Measurements from ENCODE around the gene CRYBA1.

CRYBA1 gene

DNA sequence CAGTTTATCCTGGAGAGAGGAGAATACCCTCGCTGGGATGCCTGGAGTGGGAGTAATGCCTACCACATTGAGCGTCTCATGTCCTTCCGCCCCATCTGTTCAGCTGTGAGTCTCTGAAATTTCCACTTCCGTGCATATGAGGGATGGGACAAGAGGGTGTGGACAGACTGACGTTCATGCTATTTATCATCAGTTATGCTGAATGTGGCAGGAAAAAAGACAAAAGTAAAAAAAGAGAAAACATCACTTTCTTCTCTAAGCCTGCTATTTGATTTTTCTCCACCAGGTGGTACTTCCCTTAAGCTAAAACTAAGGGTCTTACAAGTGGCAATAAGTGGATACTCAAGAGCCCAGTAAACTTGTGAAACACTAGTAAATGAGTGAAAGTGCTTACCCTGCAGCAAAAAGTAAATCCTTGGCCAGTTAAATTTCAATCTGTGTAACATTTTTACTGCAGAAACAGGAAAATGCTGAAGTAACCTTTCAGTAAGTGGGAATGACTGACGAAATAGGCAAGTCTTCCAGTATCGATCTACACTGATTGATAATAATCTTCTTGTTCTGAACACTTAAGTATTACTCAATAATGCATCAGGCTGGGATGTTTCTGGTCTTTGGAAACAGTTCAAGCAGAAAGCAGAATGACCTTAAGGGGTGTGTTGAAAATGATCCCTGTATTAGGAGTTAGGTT is 5.6 kb downstream of the CRYBA1 start:
- Histone ChIP-seq H4K91ac (ENCODE audit: low read depth, low read length) (peak overlapping the region; percentile 28), H3K27me3 (ENCODE audit: insufficient read depth, low read length) (no peaks in the 10 kb centered on the region), H3K4ac (ENCODE audit: low read depth, low read length) (no peak overlapping the region), H3K14ac (ENCODE audit: low read length) (peak overlapping the region; percentile 42), H3K27ac (ENCODE audit: low read depth, low read length) (peak overlapping the region; percentile 6), H3K9me3 (ENCODE audit: insufficient read depth, low read depth, low read length) (peaks cover 1% of the 10 kb centered on the region), H3K23ac (ENCODE audit: low read length) (no peak overlapping the region), H3K18ac (ENCODE audit: low read length) (no peak overlapping the region), H3K4me1 (ENCODE audit: control insufficient read depth in 1 of 2, insufficient read depth in 2 of 2, low read length in 2 of 2) (peaks cover 11 to 14% of the 10 kb centered on the region in 2 experiments), H3K4me3 (ENCODE audit: low read depth, low read length) (no peak overlapping the region), H2BK5ac (ENCODE audit: low read depth, low read length, poor library complexity) (peak overlapping the region; percentile 63), H4K8ac (ENCODE audit: low read depth, low read length) (peak overlapping the region; percentile 24), H2AFZ (ENCODE audit: insufficient read depth, low read length, poor library complexity) (no peak overlapping the region), H3K36me3 (ENCODE audit: control insufficient read depth in 1 of 2, insufficient read depth in 2 of 2, low read length in 2 of 2) (peaks cover 0 to 4% of the 10 kb centered on the region in 2 experiments), H2AK5ac (ENCODE audit: low read length) (peak overlapping the region; percentile 95), H3K79me1 (ENCODE audit: low read length) (peaks cover 5% of the 10 kb centered on the region), H3K9ac (ENCODE audit: low read length) (no peak overlapping the region), H3K79me2 (ENCODE audit: control insufficient read depth, insufficient read depth, low read length, poor library complexity) (peaks cover 2% of the 10 kb centered on the region), H3K4me2 (ENCODE audit: low read length) (no peak overlapping the region), H4K12ac (ENCODE audit: low read depth, low read length) (no peak overlapping the region), H2BK120ac (ENCODE audit: insufficient read depth, low read length, poor library complexity) (peak overlapping the region; percentile 53), H2BK12ac (ENCODE audit: low read length) (peak overlapping the region; percentile 25)
- no CpG with 5 or more reads among the region's 7 CpGs for WGBS (ENCODE audit: extremely low coverage, insufficient coverage, insufficient read length)
- peak in 1 of 2 donors; percentile 63 for DNase-seq

DNA sequence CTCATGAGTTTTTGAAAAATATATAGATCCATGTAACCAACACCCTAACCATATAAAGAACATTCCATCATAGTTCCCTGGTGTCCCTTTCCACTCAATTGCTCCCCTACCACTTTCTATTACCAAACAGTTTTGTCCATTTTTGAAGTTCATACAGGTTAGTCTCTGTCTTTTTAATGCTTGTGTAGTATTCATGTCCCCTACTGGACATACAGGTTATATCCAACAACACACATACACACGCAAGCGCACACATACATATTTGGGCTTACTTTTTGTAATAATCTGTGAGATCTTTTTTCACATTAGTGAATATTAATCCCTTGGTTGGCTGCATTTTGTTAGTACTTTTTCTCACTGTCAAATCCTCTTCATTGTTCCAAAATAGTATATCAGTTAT is 6.4 kb downstream of the CRYBA1 start:
- H2BK120ac ChIP-seq (ENCODE audit: insufficient read depth, low read length, poor library complexity), result no peak overlapping the region
- no peak overlapping the region for H3K18ac ChIP-seq (ENCODE audit: low read length)
- H3K4me2 ChIP-seq (ENCODE audit: low read length), result no peak overlapping the region
- peaks cover 11 to 14% of the 10 kb centered on the region in 2 experiments for H3K4me1 ChIP-seq (ENCODE audit: control insufficient read depth in 1 of 2, insufficient read depth in 2 of 2, low read length in 2 of 2)
- H3K9ac ChIP-seq (ENCODE audit: low read length), result no peak overlapping the region
- no CpG with 5 or more reads among the region's 2 CpGs for WGBS (ENCODE audit: extremely low coverage, insufficient coverage, insufficient read length)
- no peak overlapping the region for H2AFZ ChIP-seq (ENCODE audit: insufficient read depth, low read length, poor library complexity)
- H4K8ac ChIP-seq (ENCODE audit: low read depth, low read length), result no peak overlapping the region
- peaks cover 1% of the 10 kb centered on the region for H3K9me3 ChIP-seq (ENCODE audit: insufficient read depth, low read depth, low read length)
- peaks cover 2% of the 10 kb centered on the region for H3K79me2 ChIP-seq (ENCODE audit: control insufficient read depth, insufficient read depth, low read length, poor library complexity)
- no peak overlapping the region for H3K4ac ChIP-seq (ENCODE audit: low read depth, low read length)
- no peaks in the 10 kb centered on the region for H3K27me3 ChIP-seq (ENCODE audit: insufficient read depth, low read length)
- H3K79me1 ChIP-seq (ENCODE audit: low read length), result peaks cover 5% of the 10 kb centered on the region
- H4K91ac ChIP-seq (ENCODE audit: low read depth, low read length), result no peak overlapping the region
- no peak overlapping the region for H2BK5ac ChIP-seq (ENCODE audit: low read depth, low read length, poor library complexity)
- DNase-seq, result no peak
- no peak overlapping the region for H3K23ac ChIP-seq (ENCODE audit: low read length)
- no peak overlapping the region for H4K12ac ChIP-seq (ENCODE audit: low read depth, low read length)
- H3K4me3 ChIP-seq (ENCODE audit: low read depth, low read length), result no peak overlapping the region
- no peak overlapping the region for H2BK12ac ChIP-seq (ENCODE audit: low read length)
- H3K27ac ChIP-seq (ENCODE audit: low read depth, low read length), result no peak overlapping the region
- H3K36me3 ChIP-seq (ENCODE audit: control insufficient read depth in 1 of 2, insufficient read depth in 2 of 2, low read length in 2 of 2), result peaks cover 0 to 4% of the 10 kb centered on the region in 2 experiments
- no peak overlapping the region for H3K14ac ChIP-seq (ENCODE audit: low read length)
- no peak overlapping the region for H2AK5ac ChIP-seq (ENCODE audit: low read length)

DNA sequence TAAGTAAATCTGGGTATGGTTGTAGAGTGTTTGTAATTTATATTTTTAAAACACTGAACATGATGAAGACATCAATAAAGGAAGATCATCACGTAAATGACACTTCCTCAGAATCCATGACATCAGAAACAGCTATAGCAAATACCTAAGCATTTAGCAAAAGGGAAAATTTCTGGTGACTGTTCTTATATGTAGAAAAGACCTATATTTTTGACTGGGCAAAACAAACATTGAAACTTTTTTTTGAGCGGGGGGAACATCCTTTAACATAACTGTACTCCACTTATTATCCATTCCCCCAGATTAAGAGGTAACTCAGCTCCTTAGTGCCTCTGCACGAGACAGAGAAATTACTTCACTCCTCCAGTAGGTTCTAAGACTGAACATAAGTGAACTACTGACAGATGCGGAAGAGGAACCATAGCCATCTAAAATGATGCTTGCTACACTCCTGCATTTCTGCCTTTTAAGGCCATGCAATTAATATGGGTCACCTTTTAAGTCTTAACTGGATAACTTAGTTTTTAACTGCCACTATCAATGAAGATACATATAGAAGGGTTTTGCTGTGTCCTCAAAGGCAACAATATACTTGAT is 9.4 kb downstream of the CRYBA1 start:
- no peak overlapping the region for H3K23ac ChIP-seq (ENCODE audit: low read length)
- no peak overlapping the region for H3K18ac ChIP-seq (ENCODE audit: low read length)
- no peak overlapping the region for H4K91ac ChIP-seq (ENCODE audit: low read depth, low read length)
- H2AFZ ChIP-seq (ENCODE audit: insufficient read depth, low read length, poor library complexity), result no peak overlapping the region
- peaks cover 3 to 7% of the 10 kb centered on the region in 2 experiments for H3K36me3 ChIP-seq (ENCODE audit: control insufficient read depth in 1 of 2, insufficient read depth in 2 of 2, low read length in 2 of 2)
- no peak overlapping the region for H3K4me2 ChIP-seq (ENCODE audit: low read length)
- H2BK120ac ChIP-seq (ENCODE audit: insufficient read depth, low read length, poor library complexity), result no peak overlapping the region
- H2BK5ac ChIP-seq (ENCODE audit: low read depth, low read length, poor library complexity), result no peak overlapping the region
- no peaks in the 10 kb centered on the region for H3K9me3 ChIP-seq (ENCODE audit: insufficient read depth, low read depth, low read length)
- H3K4me1 ChIP-seq (ENCODE audit: control insufficient read depth in 1 of 2, insufficient read depth in 2 of 2, low read length in 2 of 2), result peaks cover 2% of the 10 kb centered on the region in 2 experiments
- peak in 1 of 2 donors; percentile 25 for DNase-seq
- H3K27ac ChIP-seq (ENCODE audit: low read depth, low read length), result no peak overlapping the region
- no peaks in the 10 kb centered on the region for H3K79me2 ChIP-seq (ENCODE audit: control insufficient read depth, insufficient read depth, low read length, poor library complexity)
- WGBS (ENCODE audit: extremely low coverage, insufficient coverage, insufficient read length), result no CpG with 5 or more reads among the region's 4 CpGs
- H3K4ac ChIP-seq (ENCODE audit: low read depth, low read length), result no peak overlapping the region
- no peak overlapping the region for H3K4me3 ChIP-seq (ENCODE audit: low read depth, low read length)
- no peak overlapping the region for H3K9ac ChIP-seq (ENCODE audit: low read length)
- no peak overlapping the region for H4K12ac ChIP-seq (ENCODE audit: low read depth, low read length)
- no peaks in the 10 kb centered on the region for H3K27me3 ChIP-seq (ENCODE audit: insufficient read depth, low read length)
- peaks cover 3% of the 10 kb centered on the region for H3K79me1 ChIP-seq (ENCODE audit: low read length)
- no peak overlapping the region for H2AK5ac ChIP-seq (ENCODE audit: low read length)
- H3K14ac ChIP-seq (ENCODE audit: low read length), result no peak overlapping the region
- no peak overlapping the region for H2BK12ac ChIP-seq (ENCODE audit: low read length)
- H4K8ac ChIP-seq (ENCODE audit: low read depth, low read length), result no peak overlapping the region

DNA sequence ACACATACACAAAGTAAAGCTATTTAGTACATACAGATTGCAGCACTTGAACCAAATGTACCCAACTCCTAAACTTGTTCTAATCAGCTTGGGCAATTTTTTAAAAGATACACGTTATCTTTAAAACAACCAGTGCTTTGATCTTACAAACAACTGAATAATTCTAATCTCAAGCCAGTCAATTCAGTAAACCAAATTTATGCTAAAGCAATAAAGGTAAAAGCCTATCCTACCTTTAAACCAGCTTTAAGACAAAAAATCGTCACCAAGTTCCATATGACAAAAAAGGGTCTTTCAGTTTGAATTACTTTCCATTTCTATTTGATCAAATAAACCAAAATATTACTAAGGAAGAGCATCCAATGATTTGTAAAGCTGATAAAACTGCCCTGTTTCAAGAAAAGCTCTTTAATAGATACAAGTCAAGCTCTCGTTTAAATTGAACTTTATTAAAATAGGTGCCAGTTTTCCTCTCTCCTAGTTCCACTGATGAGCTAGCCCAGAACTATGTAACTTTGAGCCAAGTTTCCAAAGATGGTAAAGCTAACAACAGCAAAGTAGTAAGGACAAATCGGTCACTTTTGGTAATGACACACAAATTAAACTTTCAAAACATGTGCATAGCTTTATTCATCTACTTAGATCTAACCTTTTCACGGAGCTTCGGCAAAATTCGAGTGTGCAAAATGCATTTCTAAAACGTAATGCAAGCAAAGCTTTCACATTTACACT is 10.2 kb downstream of the CRYBA1 start:
- no peak overlapping the region for H4K8ac ChIP-seq (ENCODE audit: low read depth, low read length)
- no peak overlapping the region for H2BK5ac ChIP-seq (ENCODE audit: low read depth, low read length, poor library complexity)
- WGBS (ENCODE audit: extremely low coverage, insufficient coverage, insufficient read length), result no CpG with 5 or more reads among the region's 8 CpGs
- H3K27ac ChIP-seq (ENCODE audit: low read depth, low read length), result no peak overlapping the region
- H3K27me3 ChIP-seq (ENCODE audit: insufficient read depth, low read length), result no peaks in the 10 kb centered on the region
- no peak overlapping the region for H3K4me2 ChIP-seq (ENCODE audit: low read length)
- no peak overlapping the region for H3K18ac ChIP-seq (ENCODE audit: low read length)
- no peak overlapping the region for H2BK12ac ChIP-seq (ENCODE audit: low read length)
- H2AK5ac ChIP-seq (ENCODE audit: low read length), result no peak overlapping the region
- peaks cover 0 to 2% of the 10 kb centered on the region in 2 experiments for H3K4me1 ChIP-seq (ENCODE audit: control insufficient read depth in 1 of 2, insufficient read depth in 2 of 2, low read length in 2 of 2)
- no peak overlapping the region for H3K23ac ChIP-seq (ENCODE audit: low read length)
- H4K91ac ChIP-seq (ENCODE audit: low read depth, low read length), result no peak overlapping the region
- no peak overlapping the region for H3K14ac ChIP-seq (ENCODE audit: low read length)
- H3K79me1 ChIP-seq (ENCODE audit: low read length), result peaks cover 2% of the 10 kb centered on the region
- no peaks in the 10 kb centered on the region for H3K79me2 ChIP-seq (ENCODE audit: control insufficient read depth, insufficient read depth, low read length, poor library complexity)
- DNase-seq, result no peak
- H3K4ac ChIP-seq (ENCODE audit: low read depth, low read length), result no peak overlapping the region
- H3K9ac ChIP-seq (ENCODE audit: low read length), result no peak overlapping the region
- H3K4me3 ChIP-seq (ENCODE audit: low read depth, low read length), result no peak overlapping the region
- H2BK120ac ChIP-seq (ENCODE audit: insufficient read depth, low read length, poor library complexity), result no peak overlapping the region
- no peaks in the 10 kb centered on the region for H3K9me3 ChIP-seq (ENCODE audit: insufficient read depth, low read depth, low read length)
- H4K12ac ChIP-seq (ENCODE audit: low read depth, low read length), result no peak overlapping the region
- H3K36me3 ChIP-seq (ENCODE audit: control insufficient read depth in 1 of 2, insufficient read depth in 2 of 2, low read length in 2 of 2), result peaks cover 3 to 7% of the 10 kb centered on the region in 2 experiments
- H2AFZ ChIP-seq (ENCODE audit: insufficient read depth, low read length, poor library complexity), result no peak overlapping the region
